ENCODE data around the gene BBX.

- TF ChIP-seq CTCF (IDR thresholded peaks at IDR 0.05) (no peak), ZNF281 (CRISPR knock-in tag; IDR thresholded peaks at IDR 0.05) (no peak), ZMAT4 (CRISPR knock-in tag; IDR thresholded peaks at IDR 0.05) (no peak), ZSCAN18 (CRISPR knock-in tag; IDR thresholded peaks at IDR 0.05) (no peak)
Observed at GRCh38 chr3:107548601-107549000, 25.8 kb downstream of the BBX start.

All from WTC11 (cell line).